ENCODE results near the gene PRDM13.
"Not testable (repeated sequence)": the region's sequence is repeated elsewhere in the genome, so short reads cannot be mapped to it uniquely, and the experiment has no call there.

The PRDM13 gene

DNA sequence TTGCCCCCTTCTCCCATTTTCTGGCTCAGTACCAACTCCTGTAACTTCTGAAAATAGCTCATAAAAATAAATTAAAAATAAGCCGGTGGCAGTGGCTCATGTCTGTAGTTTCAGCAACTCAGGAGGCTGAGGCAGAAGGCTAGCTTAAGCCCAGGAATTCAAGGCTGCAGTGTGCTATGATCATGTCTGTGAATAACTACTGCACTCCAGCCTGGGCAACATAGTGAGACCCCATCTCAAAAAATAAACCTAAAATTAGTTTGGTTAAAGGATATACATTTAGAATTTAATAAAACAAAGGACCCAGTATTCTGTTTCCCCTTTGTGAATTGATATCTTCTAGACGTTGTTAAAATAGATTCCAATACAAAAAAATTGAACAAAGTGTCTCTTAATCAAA lies 10.5 kb downstream of the PRDM13 start:
- no peak for DNase-seq
- Histone ChIP-seq H3K4me3 (ENCODE audit: low read depth, low read length) (no peak overlapping the region), H3K27me3 (replicated peaks) (peaks cover 86% of the 10 kb centered on the region), H3K27ac (no peak overlapping the region), H3K36me3 (replicated peaks) (no peaks in the 10 kb centered on the region)
- in situ Hi-C loops (cut with HindIII; ENCODE audit: low pct_ligation_motif_present, low sequenced_read_pairs), result loop anchor here (25.0 kb wide), 1 partner anchor 845 kb away; the partner anchor contains the start of gene SIM1
- TF ChIP-seq, protein P1, sequence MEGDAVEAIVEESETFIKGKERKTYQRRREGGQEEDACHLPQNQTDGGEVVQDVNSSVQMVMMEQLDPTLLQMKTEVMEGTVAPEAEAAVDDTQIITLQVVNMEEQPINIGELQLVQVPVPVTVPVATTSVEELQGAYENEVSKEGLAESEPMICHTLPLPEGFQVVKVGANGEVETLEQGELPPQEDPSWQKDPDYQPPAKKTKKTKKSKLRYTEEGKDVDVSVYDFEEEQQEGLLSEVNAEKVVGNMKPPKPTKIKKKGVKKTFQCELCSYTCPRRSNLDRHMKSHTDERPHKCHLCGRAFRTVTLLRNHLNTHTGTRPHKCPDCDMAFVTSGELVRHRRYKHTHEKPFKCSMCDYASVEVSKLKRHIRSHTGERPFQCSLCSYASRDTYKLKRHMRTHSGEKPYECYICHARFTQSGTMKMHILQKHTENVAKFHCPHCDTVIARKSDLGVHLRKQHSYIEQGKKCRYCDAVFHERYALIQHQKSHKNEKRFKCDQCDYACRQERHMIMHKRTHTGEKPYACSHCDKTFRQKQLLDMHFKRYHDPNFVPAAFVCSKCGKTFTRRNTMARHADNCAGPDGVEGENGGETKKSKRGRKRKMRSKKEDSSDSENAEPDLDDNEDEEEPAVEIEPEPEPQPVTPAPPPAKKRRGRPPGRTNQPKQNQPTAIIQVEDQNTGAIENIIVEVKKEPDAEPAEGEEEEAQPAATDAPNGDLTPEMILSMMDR (IDR thresholded peaks at IDR 0.05; ENCODE audit: low read depth, low read length, missing control alignments), result no peak

DNA sequence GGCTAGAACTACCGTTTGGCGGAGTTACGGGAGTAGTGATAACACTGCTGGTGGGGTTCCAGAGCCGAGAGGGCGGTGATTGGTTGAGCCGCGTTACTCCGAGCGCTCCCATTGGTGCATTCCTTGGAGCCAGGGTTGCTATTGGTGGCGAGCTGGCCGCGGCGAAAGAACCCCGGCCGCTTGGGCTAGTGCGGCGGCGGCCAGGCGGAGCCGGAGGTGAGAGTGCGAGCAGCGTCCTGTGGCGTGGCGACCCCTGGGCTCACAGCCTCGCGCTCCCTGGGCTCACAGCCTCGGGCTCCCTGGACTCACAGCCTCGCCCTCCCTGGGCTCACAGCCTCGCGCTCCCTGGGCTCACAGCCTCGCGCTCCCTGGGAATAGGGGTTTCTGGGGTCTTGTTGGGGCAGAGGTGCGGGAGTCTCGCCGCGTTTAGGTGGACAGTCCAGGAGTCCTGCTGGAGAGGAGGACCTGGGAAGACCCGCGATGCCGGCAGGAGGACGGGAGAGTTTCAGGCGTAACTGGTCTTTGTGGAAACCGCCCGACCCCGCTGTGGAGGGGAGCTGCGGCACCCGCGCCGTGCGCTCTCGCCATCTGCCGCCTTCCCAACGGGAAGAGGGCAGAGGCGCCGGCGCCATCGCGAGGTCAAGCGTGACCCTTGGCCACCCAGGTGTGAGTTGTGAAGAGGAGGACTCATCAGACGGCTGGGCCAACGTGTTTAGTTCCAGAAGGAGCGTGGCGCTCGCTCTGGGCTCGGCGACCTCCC lies 12.2 kb downstream of the PRDM13 start:
- TF ChIP-seq, protein P1 (IDR thresholded peaks at IDR 0.05; ENCODE audit: low read depth, low read length, missing control alignments), result no peak
- in situ Hi-C loops (cut with HindIII; ENCODE audit: low pct_ligation_motif_present, low sequenced_read_pairs), result loop anchor here (25.0 kb wide), 1 partner anchor 843 kb away; the partner anchor contains the start of gene SIM1
- Histone ChIP-seq H3K27ac (no peak overlapping the region), H3K27me3 (replicated peaks) (peaks cover 69% of the 10 kb centered on the region), H3K36me3 (replicated peaks) (no peaks in the 10 kb centered on the region), H3K4me3 (ENCODE audit: low read depth, low read length) (no peak overlapping the region)
- no peak for DNase-seq

DNA sequence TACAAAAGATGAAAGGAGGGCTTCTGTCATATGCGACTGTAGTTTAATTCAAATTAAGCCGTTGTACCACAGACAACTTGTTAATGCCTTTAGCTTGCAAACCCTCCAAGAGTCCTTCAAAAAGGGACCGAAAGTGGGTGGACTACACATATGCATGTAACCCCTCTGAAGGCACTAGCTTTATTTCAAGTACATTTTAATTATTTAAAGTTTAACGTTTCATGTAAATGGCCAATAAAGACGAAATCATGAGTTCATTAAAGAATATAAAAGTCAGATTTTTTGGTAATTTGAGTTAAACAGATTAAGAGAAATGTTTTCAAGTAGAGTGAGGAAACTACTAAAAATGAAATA lies 12.8 kb downstream of the PRDM13 start:
- no peak for DNase-seq
- Histone ChIP-seq H3K27ac (no peak overlapping the region), H3K27me3 (replicated peaks) (peaks cover 63% of the 10 kb centered on the region), H3K4me3 (ENCODE audit: low read depth, low read length) (no peak overlapping the region), H3K36me3 (replicated peaks) (no peaks in the 10 kb centered on the region)
- TF ChIP-seq, protein P1 (IDR thresholded peaks at IDR 0.05; ENCODE audit: low read depth, low read length, missing control alignments), result no peak
- in situ Hi-C loops (cut with HindIII; ENCODE audit: low pct_ligation_motif_present, low sequenced_read_pairs), result loop anchor here (25.0 kb wide), 1 partner anchor 843 kb away; the partner anchor contains the start of gene SIM1

DNA sequence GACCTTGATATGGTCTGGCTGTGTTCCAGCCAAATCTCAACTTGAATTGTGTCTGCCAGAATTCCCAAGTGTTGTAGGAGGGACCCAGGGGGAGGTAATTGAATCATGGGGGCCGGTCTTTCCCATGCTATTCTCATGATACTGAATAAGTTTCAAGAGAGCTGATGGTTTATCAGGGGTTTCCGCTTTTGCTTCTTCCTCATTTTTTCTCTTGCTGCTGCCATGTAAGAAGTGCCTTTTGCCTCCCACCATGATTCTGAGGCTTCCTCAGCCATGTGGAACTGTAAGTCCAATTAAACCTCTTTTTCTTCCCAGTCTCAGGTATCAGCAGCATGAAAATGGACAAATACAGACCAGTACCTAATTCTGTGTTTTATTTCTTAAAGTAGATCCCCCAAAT lies 15.4 kb downstream of the PRDM13 start:
- not testable (repeated sequence) for H3K27ac ChIP-seq; H3K36me3 ChIP-seq (replicated peaks); H3K4me3 ChIP-seq (ENCODE audit: low read depth, low read length); DNase-seq
- peaks cover 38% of the 10 kb centered on the region for H3K27me3 ChIP-seq (replicated peaks)
- in situ Hi-C loops (cut with HindIII; ENCODE audit: low pct_ligation_motif_present, low sequenced_read_pairs), result loop anchor here (25.0 kb wide), 1 partner anchor 840 kb away; the partner anchor contains the start of gene SIM1

DNA sequence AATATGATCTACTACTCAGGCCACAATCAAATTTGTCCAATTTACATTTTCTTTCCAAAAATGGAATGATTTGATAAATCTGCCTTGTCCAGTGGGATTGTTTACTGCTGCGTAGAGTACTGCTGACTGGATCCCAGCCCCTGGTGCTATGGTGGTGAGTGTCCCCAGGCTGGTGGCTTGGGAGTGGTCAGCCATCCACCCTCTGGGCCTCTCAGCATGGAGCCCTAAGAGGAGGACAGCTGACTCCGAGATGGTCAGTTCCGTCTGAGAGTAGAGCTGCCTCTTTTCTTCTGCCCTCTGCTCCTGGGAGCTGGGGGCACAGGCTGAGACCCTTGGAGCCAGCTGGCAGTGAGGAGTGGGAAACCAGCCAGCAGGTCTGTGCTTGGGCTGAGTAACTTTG lies 22.7 kb downstream of the PRDM13 start:
- no peak overlapping the region for H3K4me3 ChIP-seq (ENCODE audit: low read depth, low read length)
- in situ Hi-C loops (cut with HindIII; ENCODE audit: low pct_ligation_motif_present, low sequenced_read_pairs), result no loop called here
- no peaks in the 10 kb centered on the region for H3K36me3 ChIP-seq (replicated peaks)
- DNase-seq, result no peak
- H3K27me3 ChIP-seq (replicated peaks), result no peaks in the 10 kb centered on the region
- TF ChIP-seq, protein P1 (IDR thresholded peaks at IDR 0.05; ENCODE audit: low read depth, low read length, missing control alignments), result no peak
- no peak overlapping the region for H3K27ac ChIP-seq

DNA sequence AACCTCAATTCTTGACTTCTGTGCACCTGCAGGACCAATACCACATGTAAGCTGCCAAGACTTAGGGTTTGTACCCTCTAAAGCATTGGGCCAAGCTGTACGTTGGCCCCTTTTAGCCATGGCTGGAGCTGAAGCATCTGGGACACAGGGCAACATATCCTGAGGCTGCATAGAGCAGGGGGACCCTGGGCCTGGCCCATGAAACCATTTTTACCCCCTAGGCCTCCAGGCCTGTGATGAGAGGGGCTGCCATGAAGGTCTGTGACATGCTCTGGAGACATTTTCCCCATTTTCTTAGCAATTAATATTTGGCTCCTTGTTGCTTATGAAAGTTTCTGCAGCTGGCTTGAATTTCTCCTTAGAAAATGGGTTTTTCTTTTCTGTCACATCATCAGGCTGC lies 31.0 kb downstream of the PRDM13 start:
- Histone ChIP-seq H3K27ac (no peak overlapping the region), H3K36me3 (replicated peaks) (no peaks in the 10 kb centered on the region), H3K27me3 (replicated peaks) (peaks cover 2% of the 10 kb centered on the region), H3K4me3 (ENCODE audit: low read depth, low read length) (no peak overlapping the region)
- no peak for DNase-seq
- in situ Hi-C loops (cut with HindIII; ENCODE audit: low pct_ligation_motif_present, low sequenced_read_pairs), result no loop called here
- TF ChIP-seq, protein P1 (IDR thresholded peaks at IDR 0.05; ENCODE audit: low read depth, low read length, missing control alignments), result no peak

DNA sequence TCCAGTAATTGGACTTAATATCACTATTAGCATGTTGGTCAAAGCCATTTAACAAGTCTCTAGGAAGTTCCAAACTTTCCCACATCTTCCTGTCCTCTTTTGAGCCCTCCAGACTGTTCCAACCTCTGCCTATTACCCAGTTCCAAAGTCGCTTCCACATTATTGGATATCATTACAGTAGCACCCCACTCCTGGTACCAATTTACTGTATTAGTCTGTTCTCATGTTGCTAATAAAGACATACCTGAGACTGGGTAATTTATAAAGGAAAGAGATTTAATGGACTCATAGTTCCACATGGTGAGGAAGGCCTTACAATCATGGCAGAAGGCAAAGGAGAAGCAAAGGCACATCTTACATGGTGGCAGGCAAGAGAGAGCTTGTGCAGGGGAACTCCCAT lies 31.7 kb downstream of the PRDM13 start:
- H3K27me3 ChIP-seq (replicated peaks); H3K36me3 ChIP-seq (replicated peaks); H3K4me3 ChIP-seq (ENCODE audit: low read depth, low read length); DNase-seq; H3K27ac ChIP-seq; in situ Hi-C loops (cut with HindIII; ENCODE audit: low pct_ligation_motif_present, low sequenced_read_pairs): not testable (repeated sequence)

Data from brain microvascular endothelial cell (primary cell).